H1 (cell line): Measurements from ENCODE around the gene FKBP5. TPM values are rescaled to one million over a fixed set of nuclear protein-coding genes. Genes with fewer than 3 reads are reported as not detected.

ENCODE experiments used
- CTCF ChIA-PET: fragments of 300-600 bp; sonication (Branson Sonifier 250); formaldehyde crosslinking; loops from one replicate; lab custom pipeline; 2021; ENCODE audit not compliant: partially characterized antibody; lab: Charles Lee
- POLR2A ChIA-PET: fragments of 300-600 bp; sonication (Branson Sonifier 250); formaldehyde crosslinking; loops from one replicate; lab custom pipeline; 2021; ENCODE audit warnings: inconsistent platforms; ENCODE audit not compliant: partially characterized antibody; lab: Charles Lee
- DNase-seq, 2 experiments: peaks; one replicate each; pipeline versions ENCODE4 v3.0.0 to v3.0.0-alpha.2; 2010 to 2022; ENCODE audit warnings: low spot score in 2 of 2, low read depth in 1 of 2, mixed read lengths in 1 of 2
- FAIRE-seq: peaks from 2 replicates; lab custom pipeline; 2011; peaks lifted over from hg19 to GRCh38; lab: Jason Lieb, UNC
- H2AFZ ChIP-seq: 2 replicates; pipeline ENCODE4 v1.8.1; 2012; ENCODE audit warnings: low read length, inconsistent platforms
- H2AK5ac ChIP-seq: 2 replicates; pipeline ENCODE4 v1.6.1; 2013; ENCODE audit warnings: low read depth, low read length
- H2BK120ac ChIP-seq: replicated peaks from 2 replicates; pipeline ENCODE3; 2013; ENCODE audit warnings: low read depth, low read length, inconsistent platforms
- H2BK12ac ChIP-seq: 2 replicates; pipeline ENCODE4 v1.6.1; 2013; ENCODE audit warnings: low read depth, low read length
- H2BK15ac ChIP-seq: 2 replicates; pipeline ENCODE4 v1.6.1; 2013; ENCODE audit warnings: low read length
- H2BK20ac ChIP-seq: 2 replicates; pipeline ENCODE4 v1.6.1; 2013; ENCODE audit warnings: low read length
- H2BK5ac ChIP-seq: 2 replicates; pipeline ENCODE4 v1.6.1; 2013; ENCODE audit warnings: low read depth, low read length
- H3K14ac ChIP-seq: 2 replicates; pipeline ENCODE4 v1.6.1; 2013; ENCODE audit warnings: inconsistent platforms; ENCODE audit not compliant: insufficient read length
- H3K18ac ChIP-seq: 2 replicates; pipeline ENCODE4 v1.6.1; 2013; ENCODE audit warnings: low read length; ENCODE audit errors: extremely low read depth
- H3K23ac ChIP-seq: 2 replicates; pipeline ENCODE4 v1.6.1; 2013; ENCODE audit warnings: inconsistent platforms; ENCODE audit not compliant: insufficient read length
- H3K23me2 ChIP-seq: 2 replicates; pipeline ENCODE4 v1.6.1; 2013; ENCODE audit warnings: low read depth, low read length
- H3K27ac ChIP-seq: 2 replicates; pipeline ENCODE4 v1.6.1; 2011; ENCODE audit warnings: low read depth, low read length, inconsistent platforms
- H3K27me3 ChIP-seq, 4 experiments: replicated peaks in 1 of 4; 1 replicate in 1 of 4; 2 replicates in 3 of 4; pipeline versions ENCODE4 v1.6.1 to v1.8.1; 2011 to 2013; ENCODE audit warnings: low read length in 3 of 4, mild to moderate bottlenecking in 3 of 4, inconsistent platforms in 2 of 4, mixed read lengths in 2 of 4, moderate library complexity in 1 of 4; ENCODE audit not compliant: control insufficient read depth in 3 of 4, insufficient read depth in 3 of 4; ENCODE audit errors: extremely low read depth in 1 of 4
- H3K36me3 ChIP-seq, 4 experiments: 2 replicates each; pipeline versions ENCODE4 v1.6.1 to v1.8.1; 2011 to 2013; ENCODE audit warnings: mild to moderate bottlenecking in 4 of 4, low read length in 3 of 4, moderate library complexity in 2 of 4, control low read depth in 1 of 4, inconsistent platforms in 1 of 4; ENCODE audit not compliant: insufficient read depth in 4 of 4, control insufficient read depth in 2 of 4
- H3K4ac ChIP-seq: replicated peaks from 2 replicates; pipeline ENCODE3; 2013; ENCODE audit warnings: low read length, low read depth, mixed read lengths, inconsistent platforms; ENCODE audit not compliant: insufficient read length
- H3K4me1 ChIP-seq, 4 experiments: replicated peaks in 1 of 4; 1 replicate in 1 of 4; 2 replicates in 3 of 4; pipeline versions ENCODE4 v1.6.1 to v1.8.1; 2011 to 2013; ENCODE audit warnings: low read length in 3 of 4, inconsistent platforms in 2 of 4, mixed read lengths in 1 of 4; ENCODE audit not compliant: insufficient read depth in 4 of 4, control insufficient read depth in 3 of 4
- H3K4me2 ChIP-seq, 2 experiments: 2 replicates each; pipeline versions ENCODE4 v1.6.1 to v1.8.1; 2011 to 2013; ENCODE audit warnings: low read depth in 2 of 2, low read length in 2 of 2, control low read depth in 1 of 2, inconsistent platforms in 1 of 2, mild to moderate bottlenecking in 1 of 2; ENCODE audit not compliant: insufficient read depth in 1 of 2
- H3K4me3 ChIP-seq, 4 experiments: fragments of 200-600, 300-600 bp in 1 of 4; sonication (generic), shearing (Covaris generic), sonication (Bioruptor Twin) in 1 of 4; 2 replicates each; pipeline versions ENCODE4 v1.5.1 to v1.8.1; 2011 to 2016; ENCODE audit warnings: low read length in 4 of 4, low read depth in 3 of 4, control low read depth in 2 of 4, inconsistent platforms in 2 of 4, mild to moderate bottlenecking in 2 of 4, mixed read lengths in 1 of 4, moderate library complexity in 1 of 4; ENCODE audit not compliant: insufficient read depth in 2 of 4; ENCODE audit errors: extremely low read depth in 1 of 4
- H3K56ac ChIP-seq: replicated peaks from 2 replicates; pipeline ENCODE3; 2013; ENCODE audit warnings: low read depth, mild to moderate bottlenecking, mixed read lengths, low read length, inconsistent platforms; ENCODE audit not compliant: insufficient read length
- H3K79me1 ChIP-seq: 2 replicates; pipeline ENCODE4 v1.6.1; 2013; ENCODE audit warnings: low read depth, low read length, control low read depth
- H3K79me2 ChIP-seq, 2 experiments: 2 replicates each; pipeline versions ENCODE4 v1.6.1 to v1.8.1; 2012 to 2013; ENCODE audit warnings: low read length in 2 of 2, mild to moderate bottlenecking in 2 of 2, inconsistent platforms in 1 of 2; ENCODE audit not compliant: insufficient read depth in 2 of 2, control insufficient read depth in 1 of 2
- H3K9ac ChIP-seq, 4 experiments: replicated peaks in 1 of 4; 1 replicate in 1 of 4; 2 replicates in 3 of 4; pipeline versions ENCODE4 v1.6.1 to v1.8.1; 2011 to 2013; ENCODE audit warnings: low read depth in 3 of 4, low read length in 3 of 4, control low read depth in 2 of 4, mild to moderate bottlenecking in 2 of 4, moderate library complexity in 2 of 4, inconsistent platforms in 1 of 4; ENCODE audit errors: extremely low read depth in 1 of 4
- H3K9me3 ChIP-seq, 2 experiments: 2 replicates each; pipeline versions ENCODE4 v1.6.1 to v1.8.1; 2012 to 2013; ENCODE audit warnings: mild to moderate bottlenecking in 2 of 2, moderate library complexity in 2 of 2, control low read depth in 1 of 2, inconsistent platforms in 1 of 2, low read depth in 1 of 2, low read length in 1 of 2, mixed read lengths in 1 of 2; ENCODE audit not compliant: insufficient read depth in 2 of 2
- H4K20me1 ChIP-seq, 2 experiments: replicated peaks in 1 of 2; 2 replicates each; pipeline versions ENCODE3 to v1.8.1; 2011 to 2013; ENCODE audit warnings: inconsistent platforms in 2 of 2, low read length in 2 of 2, mild to moderate bottlenecking in 1 of 2; ENCODE audit not compliant: insufficient read depth in 2 of 2, control insufficient read depth in 1 of 2
- H4K5ac ChIP-seq: 2 replicates; pipeline ENCODE4 v1.6.1; 2013; ENCODE audit warnings: low read length, low read depth, mixed read lengths, inconsistent platforms; ENCODE audit not compliant: insufficient read length
- H4K8ac ChIP-seq: 2 replicates; pipeline ENCODE4 v1.8.0; 2013; ENCODE audit warnings: mild to moderate bottlenecking, moderate library complexity, low read length, inconsistent platforms; ENCODE audit not compliant: insufficient read depth; ENCODE audit errors: extremely low read depth
- H4K91ac ChIP-seq: replicated peaks from 2 replicates; pipeline ENCODE3; 2013; ENCODE audit warnings: low read length, mixed read lengths, inconsistent platforms; ENCODE audit not compliant: insufficient read length
- CTCF ChIP-seq, 3 experiments: IDR thresholded peaks; 1 replicate in 2 of 3; 2 replicates in 1 of 3; pipeline versions ENCODE4 v1.5.1 to v1.6.1; 2011; ENCODE audit warnings: low read length in 3 of 3, mild to moderate bottlenecking in 3 of 3, inconsistent platforms in 2 of 3, low read depth in 1 of 3, moderate library complexity in 1 of 3; ENCODE audit not compliant: insufficient read depth in 1 of 3; ENCODE audit errors: control extremely low read depth in 1 of 3
- RBBP5 ChIP-seq: IDR thresholded peaks from 2 replicates; pipeline ENCODE4 v1.7.1; 2012; ENCODE audit warnings: low read depth, mild to moderate bottlenecking, inconsistent platforms, low read length, moderate library complexity, borderline replicate concordance
- SAP30 ChIP-seq: fragments of 300-600 bp; sonication (generic); IDR thresholded peaks from 2 replicates; pipeline ENCODE4 v1.7.1; 2012; ENCODE audit warnings: low read length, moderate library complexity, mild to moderate bottlenecking, inconsistent platforms; ENCODE audit not compliant: insufficient read depth, insufficient replicate concordance
- WGBS, 2 experiments: shearing (Covaris generic) in 1 of 2; methylation state at CpG; one replicate each; pipeline versions ENCODE4 v1.1.6 to v1.1.7; 2013 to 2015; ENCODE audit warnings: low lambda C conversion rate in 2 of 2, mixed read lengths in 2 of 2, inconsistent platforms in 1 of 2, low coverage in 1 of 2, missing lambda C conversion rate in 1 of 2; ENCODE audit not compliant: insufficient replicate concordance in 2 of 2, insufficient coverage in 1 of 2, insufficient read length in 1 of 2; ENCODE audit errors: extremely low coverage in 1 of 2, missing lambda C conversion rate in 1 of 2; 5-methylcytosine and 5-hydroxymethylcytosine counted together
- polyA plus RNA-seq, 7 experiments: library from polyadenylated mRNA; depleted of rRNA in 3 of 7; stranded (reverse) in 5 of 7; unstranded in 2 of 7; fragments of >200 nt in 5 of 7; fragments of 200-250 nt in 2 of 7; gene quantifications; 1 replicate in 5 of 7; 2 replicates in 1 of 7; 4 replicates in 1 of 7; pipeline versions ENCODE4 v1.2.1 to v1.2.3, GENCODE V29; 2011 to 2013; ENCODE audit warnings: missing spikeins in 2 of 7, mixed read lengths in 2 of 7
- total RNA-seq: library from RNA; stranded (reverse); fragmentation: NEBNext Ultra II Directional; extraction: Animal tissue kit (Norgen Biotek cat#: 25700); gene quantifications from 2 replicates; pipeline ENCODE4 v1.2.1, GENCODE V29; 2021

The FKBP5 gene
- total and polyA plus RNA-seq, 2 of the 8 experiments (the other 6 are each of a cell fraction or from before 2014, with no cell fraction given) = 14.3 to 40.4 TPM

GRCh38 chr6:35553315-35553714 is 135.4 kb downstream of the FKBP5 start:
- H4K20me1 ChIP-seq = no peaks in the 10 kb centered on the region
- ChIA-PET POLR2A (interaction anchor here (0.6 to 1.7 kb wide), 4 partner anchors 33 to 96 kb away, joined by 3 to 4 read pairs (median 4); partner anchors contain the start of gene RPL10A), CTCF (interaction anchor here (0.6 to 24.0 kb wide), 18 partner anchors 9 to 265 kb away, joined by 3 to 521 read pairs (median 4); partner anchors contain the start of gene ARMC12)
- WGBS, 2 experiments = 93% methylated on average over 6 of the region's 6 CpGs; no CpG with 5 or more reads in 1 of the 2 experiments
- FAIRE-seq = no peak
- H2BK12ac ChIP-seq = no peak overlapping the region
- no peak overlapping the region for H2BK15ac ChIP-seq
- no peak overlapping the region for H2AFZ ChIP-seq
- H3K79me1 ChIP-seq = no peaks in the 10 kb centered on the region
- H3K23ac ChIP-seq = no peak overlapping the region
- H3K23me2 ChIP-seq = no peaks in the 10 kb centered on the region
- no peaks in the 10 kb centered on the region for H3K4me1 ChIP-seq
- no peak overlapping the region for H4K91ac ChIP-seq
- no peak for DNase-seq
- H2BK5ac ChIP-seq = no peak overlapping the region
- no peak overlapping the region for H4K5ac ChIP-seq
- no peak overlapping the region for H3K27ac ChIP-seq
- no peak overlapping the region for H3K4me3 ChIP-seq
- H3K4me2 ChIP-seq = no peak overlapping the region
- H3K4ac ChIP-seq = no peak overlapping the region
- TF ChIP-seq RBBP5 (no peak), SAP30 (no peak), CTCF (IDR thresholded peaks at IDR 0.05; ENCODE audit: control extremely low read depth in 1 of 3, insufficient read depth in 1 of 3, low read depth in 1 of 3, low read length in 3 of 3) (no peak)
- no peak overlapping the region for H3K56ac ChIP-seq
- no peak overlapping the region for H4K8ac ChIP-seq
- H2BK120ac ChIP-seq = no peak overlapping the region
- no peak overlapping the region for H2BK20ac ChIP-seq
- no peak overlapping the region; a peak in 1 of 7 replicates for H3K9ac ChIP-seq
- H3K79me2 ChIP-seq = no peaks in the 10 kb centered on the region
- H2AK5ac ChIP-seq = no peak overlapping the region
- H3K9me3 ChIP-seq = no peaks in the 10 kb centered on the region
- H3K36me3 ChIP-seq = no peaks in the 10 kb centered on the region
- no peak overlapping the region for H3K18ac ChIP-seq
- H3K27me3 ChIP-seq = no peaks in the 10 kb centered on the region
- H3K14ac ChIP-seq = no peak overlapping the region
